ENCODE measurements around the gene TTC38. TPM values are rescaled to one million over a fixed set of nuclear protein-coding genes. Genes with fewer than 3 reads are reported as not detected.

The TTC38 gene
- total RNA-seq, 4 donors from 2014 or later, result 30.4 to 58.3 (median 43.1) TPM

DNA sequence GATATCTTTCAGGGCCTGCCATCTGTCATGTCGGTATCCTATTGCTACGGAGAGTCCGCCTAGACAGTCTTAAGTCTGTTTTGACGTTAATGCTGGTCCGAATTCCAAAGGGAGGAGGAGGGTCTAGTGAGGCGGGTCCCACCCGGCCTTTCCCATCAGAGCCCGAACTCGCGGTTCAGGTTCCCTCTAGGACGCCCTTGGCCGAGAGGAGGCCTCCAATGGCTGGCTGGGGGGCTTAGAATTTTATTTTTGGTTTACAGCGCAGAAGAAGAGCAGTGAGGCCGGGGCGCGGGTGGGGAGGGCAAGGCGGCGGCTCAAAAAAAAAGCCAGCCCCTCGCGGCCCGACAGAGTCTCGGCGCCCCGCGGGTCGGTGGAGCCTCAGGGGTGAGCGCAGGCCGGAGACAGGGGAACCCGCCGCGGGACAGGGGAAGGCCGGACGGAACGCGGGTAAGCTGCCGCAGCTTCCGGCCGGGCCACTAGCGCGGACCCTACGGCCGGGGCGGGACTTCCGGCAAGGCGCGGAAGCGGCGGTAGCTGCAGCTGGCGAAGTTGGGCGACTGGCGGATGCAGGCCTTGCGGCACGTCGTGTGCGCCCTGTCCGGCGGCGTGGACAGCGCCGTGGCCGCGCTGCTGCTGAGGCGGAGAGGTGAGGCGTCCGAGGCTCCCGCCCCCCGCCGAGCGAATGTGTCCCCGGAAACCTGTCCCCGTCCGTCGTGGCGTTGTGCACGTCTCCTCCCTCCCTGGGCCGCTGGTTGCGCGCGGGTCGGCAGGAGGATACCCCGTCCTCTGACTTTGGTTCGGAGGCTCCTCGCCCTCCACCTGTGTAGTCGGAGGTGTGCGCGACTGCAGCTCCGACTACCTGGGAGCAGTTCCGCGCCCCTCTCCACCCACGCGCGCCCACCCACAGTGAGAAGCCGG lies 67.7 kb downstream of the TTC38 start, which contains the start of gene TRMU:
TSS of gene TRMU (plus strand) at position 514 of the 918 bp plus-strand sequence. CDS start at position 565, 51 bp downstream.
- peaks cover 13 to 16% of the 10 kb centered on the region in 2 donors for H3K4me1 ChIP-seq
- TF ChIP-seq POLR2A (IDR thresholded peaks at IDR 0.05) (peak; percentile 44 to 75), CTCF (IDR thresholded peaks at IDR 0.05 in 4 of 5, conservative IDR thresholded peaks at IDR 0.05 in 1 of 5) (no peak)
- in situ Hi-C loops (cut with MboI; ENCODE audit: low sequenced_read_pairs in 4 of 4) (no loop called here), intact Hi-C loops (cut with DNase I; ENCODE audit: low total_unique reads) (no loop called here)
- no peaks in the 10 kb centered on the region for H3K27me3 ChIP-seq
- ATAC-seq, result peak; percentile 86 to 91
- no peaks in the 10 kb centered on the region for H3K9me3 ChIP-seq
- H3K4me3 ChIP-seq, result peak within 1 kb of the TSS; percentile 79 to 98 (median 88)
- H3K27ac ChIP-seq, result peak within 1 kb of the TSS; percentile 92 to 98 (median 95)
- H3K36me3 ChIP-seq, result peaks cover 0 to 22% of the 10 kb centered on the region in 2 donors
- DNase-seq, result peak; percentile 70 to 78

GRCh38 chr22:46336119-46337078 lies 68.6 kb downstream of the TTC38 start:
- intact Hi-C loops (cut with DNase I; ENCODE audit: low total_unique reads), result no loop called here
- Histone ChIP-seq H3K9me3 (no peaks in the 10 kb centered on the region), H3K27ac (peak overlapping the region; percentile 92 to 98 (median 95)), H3K4me3 (peak overlapping the region; percentile 79 to 98 (median 88)), H3K36me3 (peaks cover 0 to 31% of the 10 kb centered on the region in 2 donors), H3K4me1 (peaks cover 13 to 16% of the 10 kb centered on the region in 2 donors), H3K27me3 (no peaks in the 10 kb centered on the region)
- peak; percentile 31 to 33 for ATAC-seq
- peak in 1 of 2 donors; percentile 37 for DNase-seq
- in situ Hi-C loops (cut with MboI; ENCODE audit: low sequenced_read_pairs in 4 of 4), result no loop called here
- TF ChIP-seq POLR2A (IDR thresholded peaks at IDR 0.05) (no peak), CTCF (IDR thresholded peaks at IDR 0.05 in 4 of 5, conservative IDR thresholded peaks at IDR 0.05 in 1 of 5) (no peak)

DNA sequence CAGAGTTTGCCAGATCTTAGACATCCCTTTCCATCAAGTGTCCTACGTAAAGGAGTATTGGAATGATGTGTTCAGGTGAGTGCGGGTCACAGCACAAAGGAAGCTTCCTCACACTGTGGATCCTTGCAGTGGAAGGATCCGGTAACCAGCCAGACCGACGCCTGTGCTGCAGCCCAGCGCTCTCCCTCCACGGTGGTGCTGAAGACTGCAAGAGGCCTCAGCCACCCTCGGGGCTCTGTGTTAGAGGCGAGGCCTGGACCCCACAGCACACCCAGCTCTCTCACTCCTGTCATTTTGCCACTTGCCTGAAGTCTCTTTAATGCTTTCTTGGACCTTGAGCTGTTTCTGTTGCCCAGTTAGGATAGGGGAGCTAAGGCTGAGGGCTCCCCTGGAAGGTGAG lies 70.1 kb downstream of the TTC38 start:
- peaks cover 13 to 16% of the 10 kb centered on the region in 2 donors for H3K4me1 ChIP-seq
- in situ Hi-C loops (cut with MboI; ENCODE audit: low sequenced_read_pairs in 4 of 4) (no loop called here), intact Hi-C loops (cut with DNase I; ENCODE audit: low total_unique reads) (no loop called here)
- H3K4me3 ChIP-seq, result no peak overlapping the region
- H3K9me3 ChIP-seq, result no peaks in the 10 kb centered on the region
- H3K36me3 ChIP-seq, result peaks cover 0 to 46% of the 10 kb centered on the region in 2 donors
- no peaks in the 10 kb centered on the region for H3K27me3 ChIP-seq
- ATAC-seq (no peak), DNase-seq (no peak)
- TF ChIP-seq POLR2A (IDR thresholded peaks at IDR 0.05), result no peak
- TF ChIP-seq CTCF (IDR thresholded peaks at IDR 0.05 in 4 of 5, conservative IDR thresholded peaks at IDR 0.05 in 1 of 5), result no peak
- H3K27ac ChIP-seq, result no peak overlapping the region

- Histone ChIP-seq H3K36me3 (peaks cover 0 to 53% of the 10 kb centered on the region in 2 donors), H3K9me3 (no peaks in the 10 kb centered on the region), H3K4me3 (no peak overlapping the region), H3K27ac (no peak overlapping the region), H3K27me3 (no peaks in the 10 kb centered on the region), H3K4me1 (peaks cover 13 to 16% of the 10 kb centered on the region in 2 donors)
- intact Hi-C loops (cut with DNase I; ENCODE audit: low total_unique reads), result no loop called here
- DNase-seq (no peak), ATAC-seq (no peak)
- TF ChIP-seq CTCF (IDR thresholded peaks at IDR 0.05 in 4 of 5, conservative IDR thresholded peaks at IDR 0.05 in 1 of 5), result no peak
- no peak for TF ChIP-seq POLR2A (IDR thresholded peaks at IDR 0.05)
- in situ Hi-C loops (cut with MboI; ENCODE audit: low sequenced_read_pairs in 4 of 4), result no loop called here
Observed at GRCh38 chr22:46338636-46339035, 70.8 kb downstream of the TTC38 start.

Data from gastrocnemius medialis (tissue), 4 donors.